Activated CD8-positive, alpha-beta memory T cell treated with anti-CD3 and anti-CD28 coated beads for 1 hour (primary cell): Measurements from ENCODE around the gene RHBDF2.

Experiments
- DNase-seq, 2 donors: peaks; one replicate each; pipeline ENCODE4 v3.0.0-alpha.2; 2020; ENCODE audit warnings: low read depth in 1 of 2; ENCODE audit errors: extremely low read depth in 1 of 2

RHBDF2 gene

GRCh38 chr17:76484228-76484725, 16.9 kb downstream of the RHBDF2 start:
- DNase-seq, result no peak

DNA sequence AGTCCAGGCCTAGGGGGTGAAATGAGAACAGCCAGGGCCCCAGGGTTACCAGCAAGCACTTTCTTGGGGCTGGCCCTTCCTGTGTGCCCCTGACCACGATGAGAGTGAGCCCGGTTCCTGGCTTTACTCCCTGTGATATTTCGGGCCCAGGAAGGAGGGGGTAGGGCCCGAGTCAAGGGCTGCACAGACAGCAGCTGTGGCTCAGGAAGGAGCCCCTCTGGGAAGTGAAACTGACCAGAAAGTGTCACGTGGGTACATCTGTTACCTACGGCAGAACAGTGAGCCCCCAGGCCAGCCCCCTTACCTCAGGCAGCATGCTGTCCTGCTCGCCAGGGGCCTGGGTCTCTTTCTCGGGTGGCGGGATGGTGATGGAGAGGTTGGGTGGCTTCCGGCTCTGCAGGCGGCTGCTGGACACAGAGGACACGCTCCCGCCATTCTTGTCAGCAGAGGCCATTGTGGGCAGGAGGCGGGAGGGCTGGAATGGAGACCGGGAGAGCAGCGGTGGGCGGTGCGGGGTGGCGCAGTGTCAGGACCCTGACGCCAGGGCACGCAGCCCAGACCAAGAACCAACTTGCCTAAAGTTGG, 20.1 kb downstream of the RHBDF2 start:
- DNase-seq, result no peak

- DNase-seq, result no peak
Measured at GRCh38 chr17:76480632-76481031, 20.6 kb downstream of the RHBDF2 start.

- no peak for DNase-seq
Measured at GRCh38 chr17:76479515-76480060, 21.6 kb downstream of the RHBDF2 start.

GRCh38 chr17:76478730-76479514, 22.3 kb downstream of the RHBDF2 start:
- no peak for DNase-seq

GRCh38 chr17:76478097-76478496, 23.1 kb downstream of the RHBDF2 start:
- no peak for DNase-seq

GRCh38 chr17:76477576-76477975, 23.6 kb downstream of the RHBDF2 start:
- DNase-seq, result no peak

DNA sequence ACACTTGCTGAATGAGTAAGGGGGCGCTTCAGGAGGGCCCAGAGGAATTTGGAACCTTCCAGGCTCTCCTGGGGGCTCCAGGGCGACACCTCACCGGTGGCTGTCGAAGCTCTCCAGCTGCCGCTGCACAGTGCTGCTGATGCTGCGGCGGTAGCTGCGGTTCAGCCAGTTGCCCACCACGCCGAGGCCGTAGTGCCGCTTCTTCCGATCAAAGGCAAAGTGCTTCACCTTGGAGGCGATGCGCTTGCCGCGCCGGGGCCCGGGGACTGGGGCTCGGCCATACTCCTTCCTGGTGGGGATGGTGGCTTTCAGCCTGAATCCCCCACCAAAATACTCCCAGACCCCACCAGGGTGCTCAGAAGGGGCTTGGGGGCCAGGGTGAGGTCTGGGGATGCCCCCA, 24.5 kb downstream of the RHBDF2 start:
- no peak for DNase-seq

- no peak for DNase-seq
Measured at GRCh38 chr17:76475302-76475701, 25.9 kb downstream of the RHBDF2 start.

GRCh38 chr17:76474894-76475293, 26.3 kb downstream of the RHBDF2 start:
- no peak for DNase-seq

DNA sequence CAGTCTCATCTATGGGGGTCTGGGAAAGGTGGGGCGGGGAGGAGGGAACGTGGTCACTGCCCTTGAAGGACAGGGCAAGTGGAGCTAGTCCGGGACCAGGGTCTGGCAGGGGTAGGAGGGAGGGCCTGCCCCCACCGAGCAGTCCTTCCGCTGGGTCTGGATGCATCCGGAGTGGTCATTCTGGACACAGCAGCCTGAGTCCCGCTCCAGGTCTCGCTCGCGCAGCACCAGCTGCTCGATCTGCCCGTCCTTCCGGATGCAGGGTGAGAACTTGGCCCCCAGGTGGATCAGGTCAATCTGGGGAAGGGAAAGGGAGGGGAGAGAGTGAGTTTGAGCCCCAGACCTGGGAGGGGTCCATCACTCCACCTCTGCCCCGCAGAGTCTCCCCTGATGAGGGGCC, 27.0 kb downstream of the RHBDF2 start:
- no peak for DNase-seq

DNA sequence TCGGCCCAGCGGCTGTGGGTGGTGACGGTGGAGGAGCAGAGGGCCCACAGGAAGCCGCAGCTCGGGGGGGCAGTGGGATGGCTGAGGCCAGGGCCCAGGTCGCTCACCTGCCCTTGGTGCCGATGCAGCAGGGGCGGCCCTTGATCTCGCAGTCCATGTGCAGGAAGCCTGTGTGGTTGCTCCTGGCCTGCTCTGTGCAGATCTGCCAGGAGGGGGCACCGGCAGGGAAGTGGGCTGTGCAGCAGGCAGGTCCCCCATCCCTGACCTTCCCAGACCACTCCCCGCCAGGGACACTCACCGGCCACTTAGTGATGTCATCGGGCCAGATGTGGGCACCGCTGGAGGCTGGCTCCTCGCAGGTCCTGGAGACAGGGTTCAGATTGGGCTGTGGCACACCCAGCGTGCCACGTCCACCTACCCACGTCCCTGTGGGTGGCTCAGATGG, 27.7 kb downstream of the RHBDF2 start:
- DNase-seq, result no peak

- DNase-seq, result no peak
Measured at GRCh38 chr17:76472726-76473125, 28.5 kb downstream of the RHBDF2 start.

DNA sequence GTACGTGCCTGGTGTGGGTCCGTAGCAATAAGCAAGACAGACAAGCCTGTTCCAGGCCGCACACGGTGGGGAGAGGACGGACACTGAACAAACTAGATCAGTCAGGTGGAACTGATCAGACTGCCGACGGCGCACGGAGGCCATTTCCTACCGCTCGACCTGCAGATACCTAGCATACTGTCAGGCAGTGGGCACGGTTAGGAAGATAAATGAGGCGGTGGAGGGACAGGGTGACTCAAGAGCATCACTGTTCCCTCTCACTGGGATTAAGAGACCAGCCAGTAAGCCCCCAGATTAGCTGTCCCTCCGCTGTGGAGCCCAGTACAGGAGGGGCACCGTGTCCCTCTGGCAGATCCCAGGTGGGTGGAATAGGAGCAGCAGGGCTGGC, 29.0 kb downstream of the RHBDF2 start:
- DNase-seq, result no peak

GRCh38 chr17:76471498-76472257, 29.5 kb downstream of the RHBDF2 start:
- no peak for DNase-seq

DNA sequence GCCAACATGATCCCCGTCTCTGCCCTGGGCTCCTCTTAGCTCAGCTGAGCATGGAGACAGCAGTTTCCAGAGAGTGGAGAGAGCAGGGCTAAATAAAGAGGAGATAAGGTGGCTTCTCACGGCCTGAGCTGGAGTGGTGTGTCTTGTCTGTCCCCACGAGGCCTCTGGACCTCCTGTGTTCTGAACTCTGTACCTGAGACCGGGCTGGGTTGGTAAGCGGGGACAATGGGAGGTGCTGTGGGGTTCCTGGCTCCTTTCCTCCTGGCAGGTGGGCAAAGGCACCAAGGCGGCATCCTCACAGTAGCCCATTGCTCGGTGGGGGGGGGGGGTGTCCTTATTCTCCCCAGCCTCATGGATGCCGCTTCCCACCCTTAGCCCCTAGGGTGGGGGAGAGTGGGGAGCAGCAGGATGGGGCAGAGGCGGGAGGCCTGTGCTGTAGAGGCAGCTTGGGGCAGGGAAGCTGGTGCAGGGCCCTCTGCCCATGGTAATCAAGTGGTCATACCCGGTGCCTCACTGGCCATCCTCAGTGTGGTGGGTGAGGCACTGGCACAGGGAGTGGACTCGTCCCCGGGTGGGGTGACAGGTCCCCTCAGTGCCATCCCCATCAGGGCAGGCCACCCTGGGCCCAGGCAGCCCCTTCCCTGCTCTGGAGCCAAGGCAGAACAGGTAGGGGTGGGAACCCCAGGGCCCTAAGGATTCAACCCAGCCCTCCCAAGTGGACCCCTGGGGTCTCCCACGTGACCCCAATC, 31.1 kb downstream of the RHBDF2 start:
- no peak for DNase-seq

GRCh38 chr17:76469076-76469990, 31.9 kb downstream of the RHBDF2 start:
- DNase-seq, result no peak

DNA sequence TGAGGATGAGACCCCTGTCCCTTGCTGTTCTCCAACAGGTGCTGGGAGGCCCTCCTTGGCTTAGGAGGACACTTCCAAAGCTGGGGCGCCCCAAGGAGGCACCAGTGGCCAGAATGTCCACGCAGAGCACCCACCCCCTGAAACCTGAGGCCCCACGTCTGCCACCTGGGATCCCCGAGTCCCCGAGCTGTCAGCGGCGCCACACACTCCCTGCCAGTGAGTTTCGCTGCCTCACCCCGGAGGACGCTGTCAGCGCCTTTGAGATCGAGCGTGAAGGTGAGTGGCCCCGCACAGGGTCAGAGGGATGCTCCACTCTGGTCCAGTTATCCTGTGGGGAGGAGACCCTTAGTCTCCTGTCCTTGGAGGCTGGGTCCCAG, 32.6 kb downstream of the RHBDF2 start:
- no peak for DNase-seq

GRCh38 chr17:76467809-76468633, 33.2 kb downstream of the RHBDF2 start:
- DNase-seq, result no peak
